ENCODE data around the gene BICD1.
"Not testable (repeated sequence)": the region's sequence is repeated elsewhere in the genome, so short reads cannot be mapped to it uniquely, and the experiment has no call there.

BICD1 gene

GRCh38 chr12:32179011-32179395, 72.4 kb downstream of the BICD1 start:
- POLR2A ChIA-PET (ENCODE audit: low non-redundant PET), result no interaction called here
- H3K27ac ChIP-seq, result no peak overlapping the region
- DNase-seq (ENCODE audit: low spot score), result no peak
- CTCF ChIA-PET, result no interaction called here
- TF ChIP-seq CTCF (conservative IDR thresholded peaks at IDR 0.05; ENCODE audit: low read depth), result no peak

- H3K27ac ChIP-seq, result no peak overlapping the region
- CTCF ChIA-PET, result interaction anchor here (0.6 kb wide), 2 partner anchors 45 to 98 kb away, joined by 3 read pairs; no protein-coding TSS in a partner anchor
- no peak for TF ChIP-seq CTCF (conservative IDR thresholded peaks at IDR 0.05; ENCODE audit: low read depth)
- DNase-seq (ENCODE audit: low spot score), result no peak
- POLR2A ChIA-PET (ENCODE audit: low non-redundant PET), result no interaction called here
Measured at GRCh38 chr12:32181498-32182175, 75.0 kb downstream of the BICD1 start.

GRCh38 chr12:32183650-32184049, 77.0 kb downstream of the BICD1 start:
- CTCF ChIA-PET, result no interaction called here
- POLR2A ChIA-PET (ENCODE audit: low non-redundant PET), result no interaction called here

GRCh38 chr12:32187127-32187526, 80.5 kb downstream of the BICD1 start:
- H3K27ac ChIP-seq; POLR2A ChIA-PET (ENCODE audit: low non-redundant PET); DNase-seq (ENCODE audit: low spot score): not testable (repeated sequence)
- CTCF ChIA-PET, result interaction anchor here (0.7 kb wide), 1 partner anchor 163 kb away, joined by 5 read pairs; no protein-coding TSS in a partner anchor

More at GRCh38 chr12:32183650-32184049, 77.0 kb downstream of the BICD1 start:
- H3K27ac ChIP-seq, result no peak overlapping the region
- TF ChIP-seq CTCF (conservative IDR thresholded peaks at IDR 0.05; ENCODE audit: low read depth), result no peak
- no peak for DNase-seq (ENCODE audit: low spot score)

- H3K27ac ChIP-seq, result no peak overlapping the region
- POLR2A ChIA-PET (ENCODE audit: low non-redundant PET), result no interaction called here
- TF ChIP-seq CTCF (conservative IDR thresholded peaks at IDR 0.05; ENCODE audit: low read depth), result no peak
- CTCF ChIA-PET, result no interaction called here
- no peak for DNase-seq (ENCODE audit: low spot score)
Measured at GRCh38 chr12:32191445-32191844, 84.8 kb downstream of the BICD1 start.

GRCh38 chr12:32196250-32197198, 89.9 kb downstream of the BICD1 start:
- ChIA-PET CTCF (interaction anchor here (0.7 kb wide), 1 partner anchor 580 kb away, joined by 4 read pairs; no protein-coding TSS in a partner anchor), POLR2A (ENCODE audit: low non-redundant PET) (no interaction called here)
- no peak for DNase-seq (ENCODE audit: low spot score)
- TF ChIP-seq CTCF (conservative IDR thresholded peaks at IDR 0.05; ENCODE audit: low read depth), result no peak
- H3K27ac ChIP-seq, result no peak overlapping the region

GRCh38 chr12:32197421-32197820, 90.8 kb downstream of the BICD1 start:
- CTCF ChIA-PET, result no interaction called here
- DNase-seq (ENCODE audit: low spot score), result no peak

More at GRCh38 chr12:32197421-32197820, 90.8 kb downstream of the BICD1 start:
- TF ChIP-seq CTCF (conservative IDR thresholded peaks at IDR 0.05; ENCODE audit: low read depth), result no peak
- no peak overlapping the region for H3K27ac ChIP-seq
- POLR2A ChIA-PET (ENCODE audit: low non-redundant PET), result no interaction called here
